Tibial nerve (tissue), 4 donors: ENCODE data around the gene FGD5. TPM values are rescaled to one million over a fixed set of nuclear protein-coding genes. Genes with fewer than 3 reads are reported as not detected.

Experiments used
- DNase-seq, 2 donors: peaks; one replicate each; pipeline ENCODE4 v3.0.0-alpha.2; 2019; ENCODE audit warnings: low spot score in 2 of 2
- H3K27ac ChIP-seq, 4 donors: fragments of 200-600 bp; sonication (generic) in 3 of 4; one replicate each; pipeline ENCODE4 v1.5.1; 2017 to 2019; ENCODE audit warnings: mild to moderate bottlenecking in 1 of 4
- H3K27me3 ChIP-seq, 2 donors: fragments of 200-600 bp; sonication (generic) in 1 of 2; one replicate each; pipeline versions ENCODE4 v1.5.1 to v1.6.0; 2017 to 2019
- H3K36me3 ChIP-seq, 3 donors: fragments of 200-600 bp; sonication (generic); one replicate each; pipeline ENCODE4 v1.5.1; 2018 to 2019
- H3K4me1 ChIP-seq, 4 donors: fragments of 200-600 bp; sonication (generic) in 3 of 4; one replicate each; pipeline ENCODE4 v1.5.1; 2017 to 2019
- H3K4me3 ChIP-seq, 4 donors: fragments of 200-600 bp; sonication (generic) in 3 of 4; one replicate each; pipeline ENCODE4 v1.5.1; 2017 to 2019; ENCODE audit warnings: mild to moderate bottlenecking in 1 of 4, moderate library complexity in 1 of 4
- H3K9me3 ChIP-seq, 4 donors: fragments of 200-600 bp; sonication (generic) in 3 of 4; one replicate each; pipeline ENCODE4 v1.5.1; 2017 to 2019
- EP300 ChIP-seq, 2 donors: sonication (generic); formaldehyde crosslinking; IDR thresholded peaks; one replicate each; pipeline ENCODE4 v1.6.1; 2017; ENCODE audit warnings: antibody characterized with exemption in 2 of 2, mild to moderate bottlenecking in 1 of 2
- POLR2A ChIP-seq, 2 donors: fragments of 450-650 bp; IDR thresholded peaks; one replicate each; pipeline ENCODE4 v1.6.1; 2017; ENCODE audit warnings: antibody characterized with exemption in 2 of 2, mild to moderate bottlenecking in 2 of 2, moderate library complexity in 2 of 2
- WGBS, 2 donors: methylation state at CpG; one replicate each; pipeline ENCODE4 v1.1.5; 2018; 5-methylcytosine and 5-hydroxymethylcytosine counted together
- total RNA-seq, 4 donors: library from RNA; depleted of rRNA; stranded (reverse); fragments of >200 nt; gene quantifications; one replicate each; pipeline ENCODE4 v1.1.0, GENCODE V29; 2016
- TF ChIP-seq, protein P1 (sequence below), 5 experiments: fragments of 200-600 bp in 3 of 5; fragments of 450-650 bp in 2 of 5; sonication (generic) in 3 of 5; IDR thresholded peaks; one replicate each; pipeline ENCODE4 v1.5.1; 2016 to 2019; ENCODE audit warnings: antibody characterized with exemption in 5 of 5, mild to moderate bottlenecking in 3 of 5, moderate library complexity in 2 of 5

FGD5 gene
- total RNA-seq, 4 donors from 2014 or later, result 33.3 to 41.8 (median 38.7) TPM

DNA sequence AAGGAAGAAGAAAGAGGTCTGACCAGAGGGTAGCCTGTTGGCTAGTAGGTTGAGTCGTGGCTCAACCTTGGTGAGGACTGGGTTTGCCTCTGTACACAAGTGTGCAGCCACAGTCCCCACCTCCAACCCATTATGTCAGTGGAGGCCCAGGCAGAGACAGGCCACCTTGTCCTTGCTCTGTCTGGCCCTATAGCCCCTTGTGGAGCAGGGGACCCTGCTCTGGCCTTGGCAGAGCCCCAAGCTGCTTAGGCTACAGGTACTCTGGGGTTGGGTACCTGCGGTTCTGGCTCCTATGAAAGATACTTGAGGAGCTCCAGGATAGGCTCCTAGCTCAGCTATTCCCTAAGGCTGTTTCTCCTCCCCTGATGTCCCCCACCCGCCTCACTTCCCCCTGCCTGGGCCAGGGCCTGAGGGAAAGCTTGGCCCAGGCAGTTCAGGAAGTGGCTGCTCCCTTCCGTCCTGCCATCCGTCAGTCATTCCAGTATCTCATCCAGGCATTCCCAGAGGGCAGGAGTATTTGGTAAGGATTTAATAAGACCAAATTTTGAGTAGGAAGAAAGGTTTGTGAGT, 44.0 kb downstream of the FGD5 start:
- H3K4me1 ChIP-seq, result peaks cover 0 to 40% (median 0%) of the 10 kb centered on the region in 4 donors
- no peaks in the 10 kb centered on the region for H3K9me3 ChIP-seq
- TF ChIP-seq POLR2A (IDR thresholded peaks at IDR 0.05) (no peak), EP300 (IDR thresholded peaks at IDR 0.05) (no peak)
- TF ChIP-seq, protein P1, sequence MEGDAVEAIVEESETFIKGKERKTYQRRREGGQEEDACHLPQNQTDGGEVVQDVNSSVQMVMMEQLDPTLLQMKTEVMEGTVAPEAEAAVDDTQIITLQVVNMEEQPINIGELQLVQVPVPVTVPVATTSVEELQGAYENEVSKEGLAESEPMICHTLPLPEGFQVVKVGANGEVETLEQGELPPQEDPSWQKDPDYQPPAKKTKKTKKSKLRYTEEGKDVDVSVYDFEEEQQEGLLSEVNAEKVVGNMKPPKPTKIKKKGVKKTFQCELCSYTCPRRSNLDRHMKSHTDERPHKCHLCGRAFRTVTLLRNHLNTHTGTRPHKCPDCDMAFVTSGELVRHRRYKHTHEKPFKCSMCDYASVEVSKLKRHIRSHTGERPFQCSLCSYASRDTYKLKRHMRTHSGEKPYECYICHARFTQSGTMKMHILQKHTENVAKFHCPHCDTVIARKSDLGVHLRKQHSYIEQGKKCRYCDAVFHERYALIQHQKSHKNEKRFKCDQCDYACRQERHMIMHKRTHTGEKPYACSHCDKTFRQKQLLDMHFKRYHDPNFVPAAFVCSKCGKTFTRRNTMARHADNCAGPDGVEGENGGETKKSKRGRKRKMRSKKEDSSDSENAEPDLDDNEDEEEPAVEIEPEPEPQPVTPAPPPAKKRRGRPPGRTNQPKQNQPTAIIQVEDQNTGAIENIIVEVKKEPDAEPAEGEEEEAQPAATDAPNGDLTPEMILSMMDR (IDR thresholded peaks at IDR 0.05), result no peak
- H3K4me3 ChIP-seq, result no peak overlapping the region
- 67% methylated on average over 5 of the region's 5 CpGs for WGBS, 2 donors
- peak overlapping the region in 1 of 4 donors; percentile 49 for H3K27ac ChIP-seq
- DNase-seq, result no peak
- peaks cover 0 to 6% (median 0%) of the 10 kb centered on the region in 3 donors for H3K36me3 ChIP-seq
- no peaks in the 10 kb centered on the region for H3K27me3 ChIP-seq

DNA sequence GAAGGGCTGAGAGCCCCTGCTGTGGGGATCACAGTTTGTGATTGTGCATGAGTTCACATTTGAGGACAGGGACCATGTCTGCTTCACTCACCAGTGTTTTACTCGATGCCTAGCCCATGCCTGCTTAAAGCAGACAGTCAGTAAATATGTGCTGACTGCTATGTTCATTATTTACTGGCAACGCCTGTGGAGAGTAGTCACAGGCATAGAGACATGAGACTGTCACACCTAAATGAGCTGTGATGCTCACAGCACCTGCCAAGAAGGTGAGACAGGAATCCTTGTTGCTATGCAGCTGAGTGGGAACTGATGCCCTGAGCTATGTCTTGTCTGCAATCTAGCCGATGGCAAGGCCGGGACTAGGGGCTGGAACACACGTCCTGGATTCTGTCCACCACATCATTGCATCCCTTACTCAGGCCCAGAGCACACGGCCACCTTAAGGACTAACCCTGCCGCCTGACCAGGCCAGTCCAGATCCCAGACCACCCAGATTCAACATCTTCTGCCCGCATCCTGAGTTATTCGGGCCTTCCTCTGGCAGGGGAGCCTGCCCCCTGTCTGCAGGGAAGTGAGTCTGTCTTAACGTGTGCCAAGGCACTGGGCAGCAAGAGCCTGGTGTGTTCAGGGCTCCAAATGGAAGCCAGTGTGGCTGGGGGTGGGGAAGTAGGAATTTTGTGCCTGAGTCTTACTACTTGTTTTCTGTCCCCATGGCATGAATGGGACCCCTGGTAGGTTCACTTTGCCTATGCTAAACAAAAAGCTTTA, 44.8 kb downstream of the FGD5 start:
- TF ChIP-seq POLR2A (IDR thresholded peaks at IDR 0.05), result no peak
- TF ChIP-seq, protein P1 (IDR thresholded peaks at IDR 0.05), result peak in 3 of 5 experiments; percentile 9 to 21 (median 9)
- Histone ChIP-seq H3K4me1 (peaks cover 0 to 48% (median 0%) of the 10 kb centered on the region in 4 donors), H3K36me3 (peaks cover 0 to 6% (median 0%) of the 10 kb centered on the region in 3 donors), H3K9me3 (no peaks in the 10 kb centered on the region), H3K27me3 (no peaks in the 10 kb centered on the region), H3K27ac (peak overlapping the region in 1 of 4 donors; percentile 49), H3K4me3 (no peak overlapping the region)
- DNase-seq, result no peak
- 43 to 44% methylated on average over 10 of the region's 10 CpGs for WGBS, 2 donors

DNA sequence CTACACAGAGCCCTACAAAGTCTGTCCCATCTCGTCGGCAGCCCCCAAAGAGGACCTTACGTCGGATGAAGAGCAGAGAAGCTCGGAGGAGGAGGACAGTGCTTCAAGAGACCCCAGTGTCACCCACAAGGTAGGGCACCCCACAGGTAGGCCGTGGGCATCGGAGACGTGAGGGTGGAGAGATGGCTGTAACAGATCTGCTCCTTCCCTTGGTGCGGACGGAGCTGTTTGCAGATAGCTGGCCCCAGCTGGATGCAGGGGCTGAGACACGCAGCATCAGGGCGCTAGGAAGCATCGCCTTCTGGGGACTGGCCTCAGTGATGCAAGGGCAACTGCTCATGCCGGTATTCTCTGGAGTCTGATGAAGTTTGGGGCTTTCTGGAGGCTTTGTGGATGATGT, 45.4 kb downstream of the FGD5 start:
- TF ChIP-seq POLR2A (IDR thresholded peaks at IDR 0.05) (no peak), EP300 (IDR thresholded peaks at IDR 0.05) (no peak)
- TF ChIP-seq, protein P1 (IDR thresholded peaks at IDR 0.05), result no peak
- DNase-seq, result no peak
- 82 to 84% methylated on average over 13 to 14 of the region's 14 CpGs for WGBS, 2 donors
- Histone ChIP-seq H3K27ac (no peak overlapping the region), H3K36me3 (peaks cover 0 to 6% (median 0%) of the 10 kb centered on the region in 3 donors), H3K4me1 (peaks cover 0 to 53% (median 0%) of the 10 kb centered on the region in 4 donors), H3K4me3 (no peak overlapping the region), H3K27me3 (no peaks in the 10 kb centered on the region), H3K9me3 (no peaks in the 10 kb centered on the region)

DNA sequence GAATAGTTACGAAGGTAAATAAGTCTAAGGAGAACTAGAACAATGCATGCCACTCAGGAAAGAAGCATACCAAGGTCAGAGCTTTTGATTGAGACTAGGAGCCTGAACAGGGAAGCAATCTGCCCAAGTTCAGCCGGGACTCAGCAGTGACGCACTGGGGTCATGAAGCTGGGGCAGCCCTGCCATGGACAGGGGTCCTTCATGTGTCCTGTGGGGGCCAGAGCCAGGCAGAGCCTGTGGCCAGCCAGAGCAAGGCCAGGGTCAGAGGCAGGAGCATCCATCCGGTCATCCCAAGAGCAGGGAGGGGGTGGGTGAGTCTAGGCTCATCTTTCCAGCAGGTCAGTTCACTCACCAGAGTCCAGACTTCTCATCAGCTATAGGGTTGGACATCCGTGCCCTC, 47.9 kb downstream of the FGD5 start:
- no peak overlapping the region for H3K27ac ChIP-seq
- WGBS, 2 donors, result 83 to 85% methylated on average over 4 to 5 of the region's 5 CpGs
- H3K36me3 ChIP-seq, result peaks cover 0 to 6% (median 0%) of the 10 kb centered on the region in 3 donors
- H3K4me3 ChIP-seq, result no peak overlapping the region
- DNase-seq, result no peak
- peaks cover 0 to 67% (median 4%) of the 10 kb centered on the region in 4 donors for H3K4me1 ChIP-seq
- TF ChIP-seq, protein P1 (IDR thresholded peaks at IDR 0.05), result no peak
- H3K9me3 ChIP-seq, result no peaks in the 10 kb centered on the region
- no peaks in the 10 kb centered on the region for H3K27me3 ChIP-seq

DNA sequence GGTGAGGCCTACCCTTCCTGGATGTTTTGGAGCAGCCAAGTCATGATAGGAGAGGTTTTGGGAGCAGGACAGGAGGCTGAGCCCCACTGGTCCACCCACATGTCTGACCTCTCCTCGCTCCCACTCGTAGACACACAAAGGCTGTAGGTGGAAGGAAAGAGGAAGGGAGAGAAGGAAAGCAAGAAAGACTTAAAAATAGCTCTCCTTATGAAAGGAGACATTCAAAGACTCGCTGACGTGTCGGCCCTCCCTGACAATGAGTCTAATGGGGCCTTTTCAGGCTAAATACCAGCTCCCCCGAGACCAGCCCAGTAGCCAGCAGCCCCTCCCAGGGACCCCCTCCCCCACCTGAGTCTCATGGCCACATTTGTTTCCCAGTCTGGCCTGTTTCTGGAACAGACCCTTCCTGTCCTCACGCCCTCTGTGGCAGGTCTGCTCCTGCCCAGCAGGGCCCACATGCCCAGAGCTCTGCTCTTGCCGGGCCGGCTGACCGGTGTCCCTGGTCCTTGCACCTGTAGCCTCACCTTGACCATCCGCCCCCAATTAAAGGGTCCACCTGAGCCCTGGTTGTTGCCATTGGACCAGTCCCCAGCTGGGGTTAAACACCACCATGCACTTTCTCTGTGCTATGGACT, 49.3 kb downstream of the FGD5 start:
- TF ChIP-seq EP300 (IDR thresholded peaks at IDR 0.05) (no peak), POLR2A (IDR thresholded peaks at IDR 0.05) (no peak)
- TF ChIP-seq, protein P1 (IDR thresholded peaks at IDR 0.05), result no peak
- Histone ChIP-seq H3K27me3 (no peaks in the 10 kb centered on the region), H3K4me1 (peaks cover 0 to 65% (median 4%) of the 10 kb centered on the region in 4 donors), H3K36me3 (peaks cover 0 to 6% (median 0%) of the 10 kb centered on the region in 3 donors), H3K4me3 (no peak overlapping the region), H3K27ac (peak overlapping the region in 2 of 4 donors; percentile 26 to 40), H3K9me3 (no peaks in the 10 kb centered on the region)
- WGBS, 2 donors, result 41 to 47% methylated on average over 11 of the region's 11 CpGs
- no peak for DNase-seq
